Mucosa of descending colon (tissue), 3 donors: ENCODE data around the gene CFAP70. TPM values are rescaled to one million over a fixed set of nuclear protein-coding genes. Genes with fewer than 3 reads are reported as not detected.
A peak's percentile ranks its signal among the peaks of the same experiment; 100 is the strongest.
"Not testable (repeated sequence)": the region's sequence is repeated elsewhere in the genome, so short reads cannot be mapped to it uniquely, and the experiment has no call there.

ENCODE experiments used
- ATAC-seq: fragments of 200-7000 bp; cut with Tn5 transposase; one replicate; pipeline ENCODE4 v1.9.1; 2020; ENCODE audit warnings: mild to moderate bottlenecking, moderate library complexity
- DNase-seq, 3 donors: peaks; one replicate each; pipeline ENCODE4 v3.0.0-alpha.2; 2020
- H3K36me3 ChIP-seq: fragments of 200-600 bp; one replicate; pipeline ENCODE4 v1.8.0; 2021; ENCODE audit warnings: low read depth, mild to moderate bottlenecking
- H3K4me1 ChIP-seq: fragments of 200-600 bp; one replicate; pipeline ENCODE4 v1.8.0; 2021; ENCODE audit warnings: low read depth, mild to moderate bottlenecking
- H3K4me3 ChIP-seq: fragments of 200-600 bp; one replicate; pipeline ENCODE4 v1.8.0; 2021; ENCODE audit warnings: mild to moderate bottlenecking
- H3K9me3 ChIP-seq: fragments of 200-600 bp; one replicate; pipeline ENCODE4 v1.8.0; 2021; ENCODE audit warnings: mild to moderate bottlenecking
- CTCF ChIP-seq: fragments of 200-600 bp; IDR thresholded peaks from one replicate; pipeline ENCODE4 v1.8.0; 2022; ENCODE audit warnings: antibody characterized with exemption, mild to moderate bottlenecking
- intact Hi-C, 2 donors: fragments of 100-400 bp; cut with DNase I in 1 of 2; cut with micrococcal nuclease in 1 of 2; formaldehyde crosslinking; loops; one replicate each; pipeline versions ENCODE4 v1.11.0 to v1.11.1; 2022; cut with DNase I, micrococcal nuclease
- total RNA-seq, 3 donors: library from RNA; stranded (reverse); fragmentation: NEBNext Ultra II Directional in 2 of 3; extraction: Animal tissue kit (Norgen Biotek cat#: 25700) in 2 of 3; gene quantifications; one replicate each; pipeline versions ENCODE4 v1.2.1 to v1.2.4, GENCODE V29; 2021 to 2023
- donor health status: DM: no; HTN: no; CAD: no; lungs with moderate emphysema.
- donor health status: DM: no; HTN: no; CAD: no.
- donor health status: DM: no; HTN: yes; CAD: no.

The CFAP70 gene
- total RNA-seq, 3 donors from 2014 or later: 0.94 to 2.0 (median 1.2) TPM

GRCh38 chr10:73404690-73405089 lies 46.0 kb upstream of the CFAP70 start:
- DNase-seq (no peak), ATAC-seq (no peak)
- intact Hi-C loops: no loop called here
- Histone ChIP-seq H3K4me3 (no peak overlapping the region), H3K36me3 (no peaks in the 10 kb centered on the region), H3K9me3 (no peaks in the 10 kb centered on the region), H3K4me1 (no peaks in the 10 kb centered on the region)
- TF ChIP-seq CTCF: no peak

GRCh38 chr10:73401636-73402035 lies 43.0 kb upstream of the CFAP70 start:
- H3K36me3 ChIP-seq: peaks cover 4% of the 10 kb centered on the region
- intact Hi-C loops: no loop called here
- TF ChIP-seq CTCF: no peak
- H3K4me1 ChIP-seq: no peaks in the 10 kb centered on the region
- DNase-seq: no peak
- H3K4me3 ChIP-seq: no peak overlapping the region
- no peaks in the 10 kb centered on the region for H3K9me3 ChIP-seq
- no peak for ATAC-seq

- H3K4me3 ChIP-seq: no peak overlapping the region
- DNase-seq (no peak), ATAC-seq (no peak)
- H3K9me3 ChIP-seq: no peaks in the 10 kb centered on the region
- peaks cover 9% of the 10 kb centered on the region for H3K36me3 ChIP-seq
- intact Hi-C loops: no loop called here
- TF ChIP-seq CTCF: no peak
- H3K4me1 ChIP-seq: no peaks in the 10 kb centered on the region
These were observed 40.4 kb upstream of the CFAP70 start for GRCh38 chr10:73399063-73399462.

- no peak for TF ChIP-seq CTCF
- DNase-seq (no peak), ATAC-seq (peak; percentile 41)
- no peak overlapping the region for H3K4me3 ChIP-seq
- peaks cover 9% of the 10 kb centered on the region for H3K36me3 ChIP-seq
- H3K4me1 ChIP-seq: no peaks in the 10 kb centered on the region
- intact Hi-C loops: no loop called here
- H3K9me3 ChIP-seq: no peaks in the 10 kb centered on the region
These were observed 39.4 kb upstream of the CFAP70 start for GRCh38 chr10:73398024-73398423.

GRCh38 chr10:73394325-73394724 lies 35.7 kb upstream of the CFAP70 start:
- ATAC-seq, DNase-seq, H3K9me3 ChIP-seq, H3K36me3 ChIP-seq, intact Hi-C loops, H3K4me1 ChIP-seq, H3K4me3 ChIP-seq: not testable (repeated sequence)

- H3K4me3 ChIP-seq: no peak overlapping the region
- intact Hi-C loops: no loop called here
These were observed 29.6 kb upstream of the CFAP70 start for GRCh38 chr10:73388228-73388627.

More at GRCh38 chr10:73388228-73388627, 29.6 kb upstream of the CFAP70 start:
- ATAC-seq (no peak), DNase-seq (no peak)
- H3K36me3 ChIP-seq: no peaks in the 10 kb centered on the region
- TF ChIP-seq CTCF: no peak
- no peaks in the 10 kb centered on the region for H3K4me1 ChIP-seq
- H3K9me3 ChIP-seq: no peaks in the 10 kb centered on the region
